NB4 (cell line): ENCODE results near the gene LDLRAD2.

Experiments used
- POLR2A ChIP-seq: IDR thresholded peaks from 2 replicates; pipeline ENCODE4 v1.6.1; 2011; ENCODE audit warnings: mild to moderate bottlenecking; ENCODE audit not compliant: insufficient read length; ENCODE audit errors: extremely low read depth
- TF ChIP-seq, protein P1 (sequence below): IDR thresholded peaks from one replicate; pipeline ENCODE4 v1.5.1; 2012; ENCODE audit warnings: low read depth, low read length

DNA sequence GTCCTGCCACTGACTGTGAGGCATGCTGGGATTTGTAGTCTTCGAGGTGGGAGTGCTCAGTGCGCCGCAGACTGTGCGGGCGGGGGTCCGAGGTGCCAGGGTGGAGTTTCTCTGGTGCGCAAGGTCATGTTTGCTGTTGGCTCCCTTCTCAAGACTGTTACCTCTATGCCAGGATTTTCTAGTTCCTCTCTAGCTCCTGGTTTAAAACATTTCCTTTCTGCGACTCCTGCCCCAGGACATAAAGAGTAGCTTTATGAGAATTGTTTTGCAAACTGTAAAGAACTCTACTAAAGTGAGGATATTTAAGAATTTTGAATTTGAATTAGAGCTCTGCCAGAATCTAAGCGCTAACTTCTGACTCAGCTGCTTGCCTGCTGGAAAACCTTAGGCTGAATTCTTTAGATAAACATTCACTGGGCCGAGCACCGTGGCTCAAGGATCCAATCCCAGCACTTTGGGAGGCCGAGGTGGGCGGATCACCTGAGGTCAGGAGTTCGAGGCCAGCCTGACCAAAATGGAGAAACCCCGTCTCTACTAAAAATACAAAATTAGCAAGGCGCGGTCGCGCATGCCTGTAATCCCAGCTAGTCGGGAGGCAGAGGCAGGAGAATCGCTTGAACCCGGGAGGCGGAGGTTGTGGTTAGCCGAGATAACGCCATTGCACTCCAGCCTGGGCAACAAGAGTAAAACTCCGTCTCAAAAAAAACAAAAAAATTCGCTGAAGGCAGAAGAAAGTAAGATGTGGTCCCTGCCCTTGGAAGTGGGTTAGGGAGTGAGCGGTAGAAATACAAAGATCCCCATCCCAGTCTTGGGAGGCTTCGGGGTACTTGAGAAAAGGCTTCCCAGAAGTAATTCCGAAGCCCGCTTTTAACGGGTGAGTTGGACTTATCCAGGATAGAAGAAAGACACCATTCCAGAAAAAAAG is 28.1 kb upstream of the LDLRAD2 start:
- TF ChIP-seq, protein P1, sequence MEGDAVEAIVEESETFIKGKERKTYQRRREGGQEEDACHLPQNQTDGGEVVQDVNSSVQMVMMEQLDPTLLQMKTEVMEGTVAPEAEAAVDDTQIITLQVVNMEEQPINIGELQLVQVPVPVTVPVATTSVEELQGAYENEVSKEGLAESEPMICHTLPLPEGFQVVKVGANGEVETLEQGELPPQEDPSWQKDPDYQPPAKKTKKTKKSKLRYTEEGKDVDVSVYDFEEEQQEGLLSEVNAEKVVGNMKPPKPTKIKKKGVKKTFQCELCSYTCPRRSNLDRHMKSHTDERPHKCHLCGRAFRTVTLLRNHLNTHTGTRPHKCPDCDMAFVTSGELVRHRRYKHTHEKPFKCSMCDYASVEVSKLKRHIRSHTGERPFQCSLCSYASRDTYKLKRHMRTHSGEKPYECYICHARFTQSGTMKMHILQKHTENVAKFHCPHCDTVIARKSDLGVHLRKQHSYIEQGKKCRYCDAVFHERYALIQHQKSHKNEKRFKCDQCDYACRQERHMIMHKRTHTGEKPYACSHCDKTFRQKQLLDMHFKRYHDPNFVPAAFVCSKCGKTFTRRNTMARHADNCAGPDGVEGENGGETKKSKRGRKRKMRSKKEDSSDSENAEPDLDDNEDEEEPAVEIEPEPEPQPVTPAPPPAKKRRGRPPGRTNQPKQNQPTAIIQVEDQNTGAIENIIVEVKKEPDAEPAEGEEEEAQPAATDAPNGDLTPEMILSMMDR = no peak
- no peak for TF ChIP-seq POLR2A
